GM12874 (cell line): ENCODE results near the gene NBEAL2.

Source experiments
- CTCF ChIP-seq: IDR thresholded peaks from 2 replicates; pipeline ENCODE4 v1.5.1; 2011; ENCODE audit warnings: low read depth, mild to moderate bottlenecking, control low read depth, low read length, moderate library complexity; ENCODE audit not compliant: insufficient read depth

The NBEAL2 gene

GRCh38 chr3:46978985-46979944 is at the start of gene NBEAL2:
Gene NBEAL2, plus strand, starts transcription at chr3:46979666. Its CDS starts 196 bp downstream, at chr3:46979862.
- TF ChIP-seq CTCF: no peak

GRCh38 chr3:46930166-46930944 is 49.1 kb upstream of the NBEAL2 start:
- TF ChIP-seq CTCF: no peak

- TF ChIP-seq CTCF: no peak
Measured at GRCh38 chr3:46930945-46931403, 48.5 kb upstream of the NBEAL2 start.

GRCh38 chr3:46931631-46932331 is 47.7 kb upstream of the NBEAL2 start:
- TF ChIP-seq CTCF: no peak

- peak; percentile 22; the same call in 1 of the 2 replicates for TF ChIP-seq CTCF
Measured at GRCh38 chr3:46932455-46933225, 46.8 kb upstream of the NBEAL2 start.

- TF ChIP-seq CTCF: no peak
Measured at GRCh38 chr3:46933261-46933660, 46.2 kb upstream of the NBEAL2 start.
